DND-41 (cell line): ENCODE data around the gene TLR7.

ENCODE experiments used
- ATAC-seq: fragments of 200-7000 bp; cut with Tn5 transposase; 3 replicates; pipeline ENCODE4 v1.9.1; 2021; ENCODE audit warnings: low read depth; ENCODE audit not compliant: insufficient read depth
- DNase-seq: peaks from one replicate; pipeline ENCODE4 v3.0.0-alpha.2; 2020
- H2AFZ ChIP-seq: 2 replicates; pipeline ENCODE4 v1.6.0; 2012; ENCODE audit warnings: low read depth, low read length
- H3K27ac ChIP-seq: 2 replicates; pipeline ENCODE4 v1.5.1; 2012; ENCODE audit warnings: low read length, inconsistent platforms
- H3K27me3 ChIP-seq: fragments of 200-600 bp; sonication (generic); 2 replicates; pipeline ENCODE4 v1.6.0; 2012; ENCODE audit warnings: low read length, mild to moderate bottlenecking, inconsistent platforms; ENCODE audit not compliant: insufficient read depth, poor library complexity
- H3K36me3 ChIP-seq: 2 replicates; pipeline ENCODE4 v1.5.1; 2012; ENCODE audit warnings: low read length, inconsistent platforms; ENCODE audit not compliant: insufficient read depth
- H3K4me1 ChIP-seq: 2 replicates; pipeline ENCODE4 v1.5.1; 2012; ENCODE audit warnings: mild to moderate bottlenecking, low read length; ENCODE audit not compliant: insufficient read depth
- H3K4me2 ChIP-seq: 2 replicates; pipeline ENCODE4 v1.6.0; 2012; ENCODE audit warnings: mild to moderate bottlenecking, moderate library complexity, low read length, inconsistent platforms; ENCODE audit not compliant: insufficient read depth
- H3K4me3 ChIP-seq, 2 experiments: fragments of 200-600 bp in 1 of 2; shearing (Covaris generic) in 1 of 2; 2 replicates each; pipeline ENCODE4 v1.5.1; 2012 to 2016; ENCODE audit warnings: inconsistent platforms in 2 of 2, low read length in 2 of 2, mild to moderate bottlenecking in 2 of 2, low read depth in 1 of 2, moderate library complexity in 1 of 2
- H3K79me2 ChIP-seq: 2 replicates; pipeline ENCODE4 v1.6.0; 2012; ENCODE audit warnings: low read length, inconsistent platforms; ENCODE audit not compliant: insufficient read depth
- H3K9ac ChIP-seq: 2 replicates; pipeline ENCODE4 v1.6.0; 2012; ENCODE audit warnings: low read depth, mild to moderate bottlenecking, inconsistent platforms, low read length, moderate library complexity
- H3K9me3 ChIP-seq: 2 replicates; pipeline ENCODE4 v1.5.1; 2012; ENCODE audit warnings: low read length, moderate library complexity, mild to moderate bottlenecking, inconsistent platforms; ENCODE audit not compliant: insufficient read depth, severe bottlenecking
- H4K20me1 ChIP-seq: 2 replicates; pipeline ENCODE4 v1.6.0; 2012; ENCODE audit warnings: low read length; ENCODE audit not compliant: insufficient read depth
- EZH2 ChIP-seq: IDR thresholded peaks from 3 replicates; pipeline ENCODE4 v1.6.1; 2012; ENCODE audit warnings: borderline replicate concordance, low read depth, mild to moderate bottlenecking, moderate library complexity, low read length, inconsistent platforms; ENCODE audit not compliant: severe bottlenecking
- TF ChIP-seq, protein P1 (sequence below): IDR thresholded peaks from 2 replicates; pipeline ENCODE4 v1.5.1; 2012; ENCODE audit warnings: borderline replicate concordance, low read length, moderate library complexity, mild to moderate bottlenecking; ENCODE audit not compliant: poor library complexity, severe bottlenecking; ENCODE audit errors: extremely low read depth

Gene TLR7

GRCh38 chrX:12871257-12871656 is 4.4 kb downstream of the TLR7 start:
- ATAC-seq (no peak), DNase-seq (no peak)
- Histone ChIP-seq H3K27me3 (no peaks in the 10 kb centered on the region), H3K79me2 (no peaks in the 10 kb centered on the region), H2AFZ (no peak overlapping the region), H3K27ac (no peak overlapping the region), H3K4me1 (no peaks in the 10 kb centered on the region), H3K9ac (no peak overlapping the region), H4K20me1 (no peaks in the 10 kb centered on the region), H3K36me3 (no peaks in the 10 kb centered on the region), H3K4me3 (no peak overlapping the region), H3K4me2 (no peak overlapping the region), H3K9me3 (no peaks in the 10 kb centered on the region)
- TF ChIP-seq, protein P1, sequence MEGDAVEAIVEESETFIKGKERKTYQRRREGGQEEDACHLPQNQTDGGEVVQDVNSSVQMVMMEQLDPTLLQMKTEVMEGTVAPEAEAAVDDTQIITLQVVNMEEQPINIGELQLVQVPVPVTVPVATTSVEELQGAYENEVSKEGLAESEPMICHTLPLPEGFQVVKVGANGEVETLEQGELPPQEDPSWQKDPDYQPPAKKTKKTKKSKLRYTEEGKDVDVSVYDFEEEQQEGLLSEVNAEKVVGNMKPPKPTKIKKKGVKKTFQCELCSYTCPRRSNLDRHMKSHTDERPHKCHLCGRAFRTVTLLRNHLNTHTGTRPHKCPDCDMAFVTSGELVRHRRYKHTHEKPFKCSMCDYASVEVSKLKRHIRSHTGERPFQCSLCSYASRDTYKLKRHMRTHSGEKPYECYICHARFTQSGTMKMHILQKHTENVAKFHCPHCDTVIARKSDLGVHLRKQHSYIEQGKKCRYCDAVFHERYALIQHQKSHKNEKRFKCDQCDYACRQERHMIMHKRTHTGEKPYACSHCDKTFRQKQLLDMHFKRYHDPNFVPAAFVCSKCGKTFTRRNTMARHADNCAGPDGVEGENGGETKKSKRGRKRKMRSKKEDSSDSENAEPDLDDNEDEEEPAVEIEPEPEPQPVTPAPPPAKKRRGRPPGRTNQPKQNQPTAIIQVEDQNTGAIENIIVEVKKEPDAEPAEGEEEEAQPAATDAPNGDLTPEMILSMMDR = no peak
- TF ChIP-seq EZH2 = no peak

DNA sequence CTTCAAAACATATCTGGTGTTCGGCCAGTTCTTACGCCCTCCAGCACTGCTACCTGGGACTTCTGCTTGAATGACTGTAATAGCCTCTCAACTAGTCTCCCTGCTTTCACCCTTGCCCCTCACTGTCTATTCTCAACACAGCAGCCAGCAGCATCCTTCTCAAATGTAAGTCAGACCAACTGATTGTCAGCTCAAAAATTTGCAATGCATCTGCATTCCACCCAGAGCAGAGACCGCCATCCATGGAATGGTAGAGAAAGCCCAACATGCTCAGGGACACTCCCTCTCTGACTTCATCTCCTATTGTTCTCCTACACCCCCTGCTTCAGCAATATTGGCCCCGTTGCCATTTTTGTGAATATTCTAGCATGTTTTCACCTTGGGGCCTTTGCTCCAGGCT is 5.9 kb downstream of the TLR7 start:
- no peaks in the 10 kb centered on the region for H3K27me3 ChIP-seq
- H2AFZ ChIP-seq = no peak overlapping the region
- ATAC-seq = no peak
- H3K27ac ChIP-seq = no peak overlapping the region
- H3K4me1 ChIP-seq = no peaks in the 10 kb centered on the region
- H4K20me1 ChIP-seq = no peaks in the 10 kb centered on the region
- no peak for DNase-seq
- no peak overlapping the region for H3K4me2 ChIP-seq
- no peaks in the 10 kb centered on the region for H3K9me3 ChIP-seq
- TF ChIP-seq, protein P1 = no peak
- no peak for TF ChIP-seq EZH2
- no peak overlapping the region for H3K4me3 ChIP-seq
- H3K79me2 ChIP-seq = no peaks in the 10 kb centered on the region
- no peak overlapping the region for H3K9ac ChIP-seq
- no peaks in the 10 kb centered on the region for H3K36me3 ChIP-seq

DNA sequence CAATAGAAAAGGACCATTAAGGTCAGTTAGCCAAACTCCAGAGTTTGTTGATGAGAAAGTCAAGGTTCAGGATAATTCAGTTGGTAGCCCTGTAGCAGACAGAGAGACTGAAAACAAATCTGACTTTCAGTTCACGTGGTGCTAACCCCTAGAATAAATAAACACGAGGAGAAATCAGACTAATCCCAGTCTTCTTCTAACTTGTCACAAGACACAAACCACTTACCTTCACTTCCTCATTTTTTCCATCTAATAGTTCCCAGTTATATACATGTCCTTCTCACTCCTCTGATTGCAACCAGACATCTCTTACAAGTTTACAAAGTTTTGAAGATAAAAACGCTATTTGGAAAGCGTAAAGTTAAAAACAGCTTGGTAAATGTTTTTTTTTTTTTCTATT is 7.7 kb downstream of the TLR7 start:
- ATAC-seq = no peak
- H3K4me3 ChIP-seq = no peak overlapping the region
- no peak overlapping the region for H3K27ac ChIP-seq
- H3K27me3 ChIP-seq = no peaks in the 10 kb centered on the region
- no peaks in the 10 kb centered on the region for H4K20me1 ChIP-seq
- H3K9ac ChIP-seq = no peak overlapping the region
- H3K9me3 ChIP-seq = no peaks in the 10 kb centered on the region
- no peaks in the 10 kb centered on the region for H3K36me3 ChIP-seq
- no peaks in the 10 kb centered on the region for H3K79me2 ChIP-seq
- H3K4me1 ChIP-seq = no peaks in the 10 kb centered on the region
- no peak overlapping the region for H2AFZ ChIP-seq
- DNase-seq = no peak
- TF ChIP-seq, protein P1 = no peak
- TF ChIP-seq EZH2 = no peak
- H3K4me2 ChIP-seq = no peak overlapping the region

- H4K20me1 ChIP-seq = no peaks in the 10 kb centered on the region
- DNase-seq = no peak
These were observed 10.5 kb downstream of the TLR7 start for GRCh38 chrX:12877386-12877785.

More at GRCh38 chrX:12877386-12877785, 10.5 kb downstream of the TLR7 start:
- Histone ChIP-seq H3K79me2 (no peaks in the 10 kb centered on the region), H3K9me3 (no peaks in the 10 kb centered on the region), H3K27ac (no peak overlapping the region), H3K4me1 (no peaks in the 10 kb centered on the region), H3K4me3 (no peak overlapping the region), H3K27me3 (no peaks in the 10 kb centered on the region), H2AFZ (no peak overlapping the region), H3K36me3 (no peaks in the 10 kb centered on the region), H3K9ac (no peak overlapping the region), H3K4me2 (no peak overlapping the region)
- no peak for ATAC-seq
- TF ChIP-seq EZH2 = no peak
- TF ChIP-seq, protein P1 = no peak
